CD4-positive, alpha-beta T cell (primary cell): Measurements from ENCODE around the gene CCDC187. TPM values are rescaled to one million over a fixed set of nuclear protein-coding genes. Genes with fewer than 3 reads are reported as not detected.
A peak's percentile ranks its signal among the peaks of the same experiment; 100 is the strongest.

ENCODE experiments used
- ATAC-seq: fragments of 200-7000 bp; cut with Tn5 transposase; one replicate; pipeline ENCODE4 v1.10.0; 2022; ENCODE audit warnings: mild to moderate bottlenecking; ENCODE audit not compliant: poor library complexity
- CTCF ChIA-PET: fragments of 350-600 bp; sonication (Branson Sonifier 250); formaldehyde crosslinking; loops from one replicate; lab custom pipeline; 2021; ENCODE audit warnings: antibody characterized with exemption, inconsistent platforms; lab: Charles Lee
- POLR2A ChIA-PET: fragments of 350-600 bp; sonication (Branson Sonifier 250); formaldehyde crosslinking; loops from one replicate; lab custom pipeline; 2021; ENCODE audit warnings: antibody characterized with exemption, inconsistent platforms; lab: Charles Lee
- DNase-seq, 14 experiments: peaks; one replicate each; pipeline ENCODE4 v3.0.0-alpha.2; 2013 to 2020; ENCODE audit warnings: mixed read lengths in 2 of 14
- H3K27ac ChIP-seq, 2 donors: one replicate each; pipeline versions ENCODE4 v1.5.1 to v1.7.0; 2013; ENCODE audit warnings: low read length in 2 of 2, low read depth in 1 of 2, mild to moderate bottlenecking in 1 of 2
- H3K27me3 ChIP-seq, 2 experiments: 1 replicate in 1 of 2; 2 replicates in 1 of 2; pipeline versions ENCODE4 v1.6.1 to v1.7.0; 2013; ENCODE audit warnings: low read length in 2 of 2, control low read depth in 1 of 2, mild to moderate bottlenecking in 1 of 2, moderate library complexity in 1 of 2; ENCODE audit not compliant: insufficient read depth in 2 of 2, control insufficient read depth in 1 of 2
- H3K36me3 ChIP-seq: one replicate; pipeline ENCODE4 v1.6.1; 2013; ENCODE audit warnings: low read length, control low read depth; ENCODE audit not compliant: insufficient read depth
- H3K4me1 ChIP-seq: one replicate; pipeline ENCODE4 v1.6.1; 2013; ENCODE audit warnings: low read length, control low read depth; ENCODE audit not compliant: insufficient read depth
- H3K4me3 ChIP-seq: one replicate; pipeline ENCODE4 v1.5.1; 2013; ENCODE audit warnings: mild to moderate bottlenecking, low read length, moderate library complexity
- H3K9me3 ChIP-seq, 2 experiments: 1 replicate in 1 of 2; 2 replicates in 1 of 2; pipeline versions ENCODE4 v1.6.1 to v1.7.0; 2013; ENCODE audit warnings: low read length in 2 of 2, mild to moderate bottlenecking in 2 of 2, control low read depth in 1 of 2, moderate library complexity in 1 of 2; ENCODE audit not compliant: control insufficient read depth in 1 of 2, insufficient read depth in 1 of 2
- H3K27ac Mint-ChIP-seq: one replicate; pipeline ENCODE4 v1.8.0; 2020; ENCODE audit warnings: mixed read lengths
- H3K27me3 Mint-ChIP-seq: one replicate; pipeline ENCODE4 v1.8.0; 2021; ENCODE audit warnings: mixed read lengths
- H3K36me3 Mint-ChIP-seq: one replicate; pipeline ENCODE4 v1.8.0; 2021; ENCODE audit warnings: low read depth, mixed read lengths
- H3K4me1 Mint-ChIP-seq: one replicate; pipeline ENCODE4 v1.8.0; 2021; ENCODE audit warnings: low read depth, mixed read lengths
- H3K4me3 Mint-ChIP-seq: one replicate; pipeline ENCODE4 v1.8.0; 2020; ENCODE audit warnings: mild to moderate bottlenecking, mixed read lengths
- H3K9me3 Mint-ChIP-seq: one replicate; pipeline ENCODE4 v1.8.0; 2020; ENCODE audit warnings: mixed read lengths
- CTCF ChIP-seq: fragments of 200-600 bp; IDR thresholded peaks from one replicate; pipeline ENCODE4 v1.8.0; 2022; ENCODE audit warnings: antibody characterized with exemption, mild to moderate bottlenecking
- intact Hi-C, 2 experiments: fragments of 100-400 bp; cut with DNase I in 1 of 2; cut with micrococcal nuclease in 1 of 2; formaldehyde crosslinking; loops; one replicate each; pipeline versions ENCODE4 v1.15.1 to v1.9.0; 2023 to 2025; cut with DNase I, micrococcal nuclease
- total RNA-seq, 174 experiments: library from RNA in 2 of 174; stranded (reverse) in 2 of 174; gene quantifications; one replicate each; pipeline ENCODE4 v1.2.3 and lab custom pipeline; 2021 to 2026

CCDC187 gene
- total RNA-seq, 2 experiments from 2014 or later, result not detected

GRCh38 chr9:136225366-136225747 is 78.5 kb downstream of the CCDC187 start:
- Mint-ChIP-seq H3K4me1 (peaks cover 17% of the 10 kb centered on the region), H3K27ac (peak overlapping the region; percentile 95), H3K36me3 (peaks cover 46% of the 10 kb centered on the region), H3K27me3 (no peaks in the 10 kb centered on the region), H3K4me3 (peak overlapping the region; percentile 79), H3K9me3 (no peaks in the 10 kb centered on the region)
- ChIA-PET POLR2A (no interaction called here), CTCF (no interaction called here)
- Histone ChIP-seq H3K36me3 (peaks cover 39% of the 10 kb centered on the region), H3K27ac (peak overlapping the region; percentile 25 to 67), H3K9me3 (no peaks in the 10 kb centered on the region), H3K27me3 (no peaks in the 10 kb centered on the region), H3K4me3 (peak overlapping the region; percentile 1), H3K4me1 (peaks cover 28% of the 10 kb centered on the region)
- ATAC-seq (peak; percentile 41), DNase-seq (peak in 8 of 14 experiments; percentile 10 to 74 (median 36))
- no peak for TF ChIP-seq CTCF
- intact Hi-C loops, result no loop called here

GRCh38 chr9:136223871-136224640 is 79.8 kb downstream of the CCDC187 start:
- H3K36me3 ChIP-seq, result peaks cover 41% of the 10 kb centered on the region
- Mint-ChIP-seq H3K27me3 (no peaks in the 10 kb centered on the region), H3K36me3 (peaks cover 59% of the 10 kb centered on the region), H3K4me1 (peaks cover 17% of the 10 kb centered on the region), H3K9me3 (no peaks in the 10 kb centered on the region), H3K4me3 (no peak overlapping the region), H3K27ac (no peak overlapping the region)
- intact Hi-C loops, result no loop called here
- CTCF ChIA-PET, result no interaction called here
- H3K27ac ChIP-seq, result peak overlapping the region in 1 of 2 donors; percentile 67
- DNase-seq (no peak), ATAC-seq (no peak)
- no peaks in the 10 kb centered on the region for H3K9me3 ChIP-seq
- POLR2A ChIA-PET, result interaction anchor here (0.6 kb wide), 1 partner anchor 43 kb away, joined by 3 read pairs; no protein-coding TSS in a partner anchor
- peaks cover 32% of the 10 kb centered on the region for H3K4me1 ChIP-seq
- TF ChIP-seq CTCF, result no peak
- H3K27me3 ChIP-seq, result no peaks in the 10 kb centered on the region
- H3K4me3 ChIP-seq, result no peak overlapping the region

GRCh38 chr9:136222906-136223285 is 81.0 kb downstream of the CCDC187 start:
- Histone ChIP-seq H3K27me3 (no peaks in the 10 kb centered on the region), H3K27ac (no peak overlapping the region), H3K4me1 (peaks cover 32% of the 10 kb centered on the region), H3K36me3 (peaks cover 53% of the 10 kb centered on the region), H3K9me3 (no peaks in the 10 kb centered on the region), H3K4me3 (no peak overlapping the region)
- no peaks in the 10 kb centered on the region for H3K9me3 Mint-ChIP-seq
- ATAC-seq (no peak), DNase-seq (no peak)
- H3K27ac Mint-ChIP-seq, result no peak overlapping the region
- H3K36me3 Mint-ChIP-seq, result peaks cover 68% of the 10 kb centered on the region
- peaks cover 17% of the 10 kb centered on the region for H3K4me1 Mint-ChIP-seq
- no peaks in the 10 kb centered on the region for H3K27me3 Mint-ChIP-seq
- ChIA-PET CTCF (no interaction called here), POLR2A (no interaction called here)
- no peak for TF ChIP-seq CTCF
- H3K4me3 Mint-ChIP-seq, result no peak overlapping the region
- intact Hi-C loops, result no loop called here
